Measurements from ENCODE around the gene PUM1.
A peak's percentile ranks its signal among the peaks of the same experiment; 100 is the strongest.

The PUM1 gene

GRCh38 chr1:30929135-30929889 lies 136.2 kb downstream of the PUM1 start:
- DNase-seq (ENCODE audit: low spot score): peak; percentile 58

- DNase-seq (ENCODE audit: low spot score): no peak
Measured at GRCh38 chr1:30928789-30929134, 136.8 kb downstream of the PUM1 start.

GRCh38 chr1:30928171-30928570 lies 137.3 kb downstream of the PUM1 start:
- no peak for DNase-seq (ENCODE audit: low spot score)

GRCh38 chr1:30927448-30927847 lies 138.1 kb downstream of the PUM1 start:
- no peak for DNase-seq (ENCODE audit: low spot score)

- DNase-seq (ENCODE audit: low spot score): no peak
Measured at GRCh38 chr1:30923597-30923996, 141.9 kb downstream of the PUM1 start.

- DNase-seq (ENCODE audit: low spot score): no peak
Measured at GRCh38 chr1:30920827-30921226, 144.7 kb downstream of the PUM1 start.

- DNase-seq (ENCODE audit: low spot score): no peak
Measured at GRCh38 chr1:30919025-30919881, 146.3 kb downstream of the PUM1 start.

- DNase-seq (ENCODE audit: low spot score): no peak
Measured at GRCh38 chr1:30916296-30916695, 149.2 kb downstream of the PUM1 start.

- no peak for DNase-seq (ENCODE audit: low spot score)
Measured at GRCh38 chr1:30915491-30916230, 149.9 kb downstream of the PUM1 start.

GRCh38 chr1:30914931-30915330 lies 150.6 kb downstream of the PUM1 start:
- no peak for DNase-seq (ENCODE audit: low spot score)

- DNase-seq (ENCODE audit: low spot score): no peak
Measured at GRCh38 chr1:30914587-30914922, 151.0 kb downstream of the PUM1 start.

GRCh38 chr1:30912913-30913652 lies 152.4 kb downstream of the PUM1 start:
- no peak for DNase-seq (ENCODE audit: low spot score)

- no peak for DNase-seq (ENCODE audit: low spot score)
Measured at GRCh38 chr1:30912224-30912623, 153.3 kb downstream of the PUM1 start.

GRCh38 chr1:30911059-30911954 lies 154.2 kb downstream of the PUM1 start:
- DNase-seq (ENCODE audit: low spot score): peak; percentile 83

- DNase-seq (ENCODE audit: low spot score): no peak
Measured at GRCh38 chr1:30909365-30910068, 156.0 kb downstream of the PUM1 start.

GRCh38 chr1:30908696-30909364 lies 156.7 kb downstream of the PUM1 start, which contains the start of gene SDC3:
Gene SDC3 (minus strand): TSS chr1:30908758. CDS start chr1:30908586, 172 bp downstream.
- no peak for DNase-seq (ENCODE audit: low spot score)

GRCh38 chr1:30908316-30908695 lies 157.2 kb downstream of the PUM1 start:
- no peak for DNase-seq (ENCODE audit: low spot score)

- DNase-seq (ENCODE audit: low spot score): no peak
Measured at GRCh38 chr1:30907481-30908315, 157.8 kb downstream of the PUM1 start.

Data from kidney capillary endothelial cell (primary cell).